HepG2 (cell line): ENCODE results near the gene ENTPD6. TPM values are rescaled to one million over a fixed set of nuclear protein-coding genes. Genes with fewer than 3 reads are reported as not detected.

ENCODE experiments used
- FOXA3 ChIP-seq: IDR thresholded peaks from 2 replicates; pipeline ENCODE4 v1.6.1; 2016; ENCODE audit warnings: missing genetic modification reagents, missing compliant biosample characterization
- FOXJ3 ChIP-seq: sonication (generic); formaldehyde crosslinking; IDR thresholded peaks from 2 replicates; pipeline ENCODE4 v1.4.0; 2020; ENCODE audit warnings: missing genetic modification reagents, mild to moderate bottlenecking, borderline replicate concordance
- HDAC1 ChIP-seq: sonication (generic); formaldehyde crosslinking; IDR thresholded peaks from 2 replicates; pipeline ENCODE4 v1.5.1; 2020; ENCODE audit warnings: mild to moderate bottlenecking, missing genetic modification reagents
- HMG20B ChIP-seq: conservative IDR thresholded peaks from 2 replicates; pipeline ENCODE4 v1.6.1; 2016; ENCODE audit warnings: missing genetic modification reagents, missing compliant biosample characterization
- HOXA3 ChIP-seq: sonication (generic); formaldehyde crosslinking; IDR thresholded peaks from 2 replicates; pipeline ENCODE4 v1.5.0; 2020; ENCODE audit warnings: missing genetic modification reagents
- JUNB ChIP-seq: sonication (generic); formaldehyde crosslinking; IDR thresholded peaks from 2 replicates; pipeline ENCODE4 v1.8.0; 2022; ENCODE audit warnings: missing genetic modification reagents, mild to moderate bottlenecking, borderline replicate concordance
- KAT8 ChIP-seq: IDR thresholded peaks from 2 replicates; pipeline ENCODE4 v1.6.1; 2016; ENCODE audit warnings: missing genetic modification reagents, missing compliant biosample characterization
- MAZ ChIP-seq, 2 experiments: sonication (generic) in 1 of 2; formaldehyde crosslinking in 1 of 2; IDR thresholded peaks; 2 replicates each; pipeline versions ENCODE4 v1.5.0 to v1.6.1; 2012 to 2020; ENCODE audit warnings: low read depth in 2 of 2, mild to moderate bottlenecking in 2 of 2, borderline replicate concordance in 1 of 2, improper control_type of control experiment in 1 of 2, low read length in 1 of 2, missing genetic modification reagents in 1 of 2, moderate library complexity in 1 of 2
- MBD4 ChIP-seq: IDR thresholded peaks from 2 replicates; pipeline ENCODE4 v1.6.1; 2012; ENCODE audit warnings: low read length, inconsistent platforms, borderline replicate concordance
- MEIS2 ChIP-seq: sonication (generic); formaldehyde crosslinking; IDR thresholded peaks from 2 replicates; pipeline ENCODE4 v1.9.0; 2021; ENCODE audit warnings: mild to moderate bottlenecking, missing genetic modification reagents
- MYC ChIP-seq: sonication (generic); formaldehyde crosslinking; IDR thresholded peaks from 2 replicates; pipeline ENCODE4 v1.9.0; 2021; ENCODE audit warnings: missing genetic modification reagents, borderline replicate concordance
- NFKB2 ChIP-seq: sonication (generic); formaldehyde crosslinking; IDR thresholded peaks from 2 replicates; pipeline ENCODE4 v1.4.0; 2020; ENCODE audit warnings: missing genetic modification reagents, borderline replicate concordance
- POLR2G ChIP-seq: fragments of 200-400 bp; formaldehyde crosslinking; IDR thresholded peaks from 2 replicates; pipeline ENCODE4 v1.6.1; 2018; ENCODE audit warnings: mild to moderate bottlenecking, low read depth, low read length, moderate library complexity
- SAP130 ChIP-seq: IDR thresholded peaks from 2 replicates; pipeline ENCODE4 v1.6.1; 2016; ENCODE audit warnings: low read depth
- SRSF9 ChIP-seq: fragments of 200-400 bp; formaldehyde crosslinking; IDR thresholded peaks from 2 replicates; pipeline ENCODE4 v1.6.1; 2018; ENCODE audit warnings: borderline replicate concordance, mild to moderate bottlenecking, low read depth, low read length; ENCODE audit not compliant: insufficient read depth, poor library complexity, severe bottlenecking
- TGIF2 ChIP-seq: IDR thresholded peaks from 2 replicates; pipeline ENCODE4 v1.6.1; 2016; ENCODE audit warnings: control low read depth, missing compliant biosample characterization
- ZIK1 ChIP-seq: sonication (generic); formaldehyde crosslinking; IDR thresholded peaks from 2 replicates; pipeline ENCODE4 v1.5.0; 2020; ENCODE audit warnings: mild to moderate bottlenecking, low read depth, missing genetic modification reagents, borderline replicate concordance
- ZNF292 ChIP-seq: sonication (generic); formaldehyde crosslinking; IDR thresholded peaks from 2 replicates; pipeline ENCODE4 v1.8.1; 2022; ENCODE audit warnings: mild to moderate bottlenecking, low read depth, missing genetic modification reagents, borderline replicate concordance
- ZNF3 ChIP-seq: IDR thresholded peaks from 2 replicates; pipeline ENCODE4 v1.7.0; 2017; ENCODE audit warnings: inconsistent platforms
- ZNF574 ChIP-seq: sonication (generic); formaldehyde crosslinking; IDR thresholded peaks from 2 replicates; pipeline ENCODE4 v1.4.0; 2020; ENCODE audit warnings: missing genetic modification reagents
- ZNF619 ChIP-seq: sonication (generic); formaldehyde crosslinking; IDR thresholded peaks from 2 replicates; pipeline ENCODE4 v1.4.0; 2020; ENCODE audit warnings: mild to moderate bottlenecking, missing genetic modification reagents
- ZNF773 ChIP-seq: sonication (generic); formaldehyde crosslinking; IDR thresholded peaks from 2 replicates; pipeline ENCODE4 v1.4.0; 2020; ENCODE audit warnings: missing genetic modification reagents, borderline replicate concordance
- ZNF780A ChIP-seq: sonication (generic); formaldehyde crosslinking; IDR thresholded peaks from 2 replicates; pipeline ENCODE4 v1.8.0; 2022; ENCODE audit warnings: mild to moderate bottlenecking, missing genetic modification reagents, moderate library complexity
- ZNF792 ChIP-seq: IDR thresholded peaks from 2 replicates; pipeline ENCODE4 v1.6.1; 2016
- ZNF850 ChIP-seq: sonication (generic); formaldehyde crosslinking; conservative IDR thresholded peaks from 2 replicates; pipeline ENCODE4 v1.9.0; 2021; ENCODE audit warnings: mild to moderate bottlenecking, missing genetic modification reagents
- ZSCAN12 ChIP-seq: sonication (generic); formaldehyde crosslinking; IDR thresholded peaks from 2 replicates; pipeline ENCODE4 v1.9.0; 2021; ENCODE audit warnings: mild to moderate bottlenecking, missing genetic modification reagents
- polyA plus RNA-seq, 8 experiments: library from polyadenylated mRNA; depleted of rRNA in 3 of 8; stranded (reverse) in 7 of 8; unstranded in 1 of 8; fragments of >200 nt; fragmentation: Illumina TruSeq in 4 of 8; extraction: Trizol in 4 of 8; gene quantifications; 2 replicates each; pipeline versions ENCODE4 v1.2.1 to v1.2.3, GENCODE V29; 2011 to 2016; ENCODE audit warnings: low read depth in 4 of 8, missing spikeins in 1 of 8, mixed read lengths in 1 of 8; ENCODE audit not compliant: insufficient read depth in 1 of 8
- total RNA-seq, 5 experiments: library from RNA; depleted of rRNA; stranded (reverse); fragments of >200 nt; fragmentation: Illumina TruSeq; extraction: Trizol; gene quantifications; 2 replicates each; pipeline ENCODE4 v1.2.3, GENCODE V29; 2016; ENCODE audit warnings: low read depth in 1 of 5
- TF ChIP-seq, protein P1 (sequence below): sonication (generic); formaldehyde crosslinking; IDR thresholded peaks from 2 replicates; pipeline ENCODE4 v1.4.0; 2020; ENCODE audit warnings: missing genetic modification reagents, mild to moderate bottlenecking, borderline replicate concordance

Gene ENTPD6
- total and polyA plus RNA-seq, 2 of the 13 experiments (the other 11 are each of a cell fraction or from before 2014, with no cell fraction given) = 164 to 172 TPM

DNA sequence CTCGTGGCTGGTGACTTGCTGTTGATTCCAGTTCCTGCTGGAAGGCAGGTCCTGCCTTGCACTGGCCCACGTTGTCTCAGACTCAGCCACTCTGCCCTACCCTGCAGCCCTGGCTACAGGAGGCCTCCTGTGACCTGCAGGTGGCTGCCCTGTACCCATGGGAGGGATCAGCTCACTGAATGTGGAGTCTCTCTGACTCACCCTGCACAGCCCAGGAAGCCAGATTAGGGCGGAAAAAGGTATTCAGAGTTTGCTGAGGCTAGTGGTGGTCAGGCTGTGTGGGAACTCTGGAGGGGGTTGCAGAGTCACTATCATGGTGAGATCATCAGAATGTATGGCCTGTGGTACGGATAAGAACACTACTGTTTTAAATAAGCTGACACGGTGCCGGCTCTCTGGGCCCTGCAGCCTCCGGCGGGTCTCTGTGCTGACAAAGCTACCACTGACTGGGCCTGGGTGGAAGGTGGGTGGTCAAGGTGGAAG is 27.7 kb downstream of the ENTPD6 start (continued):
- TF ChIP-seq ZNF619 (CRISPR knock-in tag) (no peak), MYC (CRISPR knock-in tag) (peak; percentile 66; the same call in 1 of the 2 replicates), TGIF2 (CRISPR knock-in tag) (no peak), ZNF780A (no peak), POLR2G (no peak), HDAC1 (peak; percentile 50), MEIS2 (CRISPR knock-in tag) (0 out of 2 replicates have a peak, but pooled peaks have one; percentile 38), SAP130 (CRISPR knock-in tag) (peak; percentile 72), HMG20B (CRISPR knock-in tag) (no peak), ZNF574 (CRISPR knock-in tag) (peak; percentile 51; the same call in 1 of the 2 replicates), ZNF292 (CRISPR knock-in tag) (peak; percentile 9; the same call in 1 of the 2 replicates), NFKB2 (CRISPR knock-in tag) (peak; percentile 61; the same call in 1 of the 2 replicates), JUNB (peak; percentile 45; the same call in 1 of the 2 replicates), ZNF773 (CRISPR knock-in tag) (no peak), KAT8 (CRISPR knock-in tag) (0 out of 2 replicates have a peak, but pooled peaks have one; percentile 35), SRSF9 (no peak), FOXA3 (CRISPR knock-in tag) (peak; percentile 41; the same call in 1 of the 2 replicates), FOXJ3 (CRISPR knock-in tag) (no peak), MAZ (IDR thresholded peaks at IDR 0.05; ENCODE audit: borderline replicate concordance, low read depth, low read length) (no peak), MAZ (CRISPR knock-in tag; IDR thresholded peaks at IDR 0.05; ENCODE audit: low read depth) (no peak), HOXA3 (CRISPR knock-in tag) (peak; percentile 48), MBD4 (no peak), ZNF850 (CRISPR knock-in tag) (no peak), ZSCAN12 (CRISPR knock-in tag) (no peak), ZNF3 (CRISPR knock-in tag) (no peak), ZNF792 (CRISPR knock-in tag) (0 out of 2 replicates have a peak, but pooled peaks have one; percentile 32), ZIK1 (CRISPR knock-in tag) (no peak)
- TF ChIP-seq, protein P1, sequence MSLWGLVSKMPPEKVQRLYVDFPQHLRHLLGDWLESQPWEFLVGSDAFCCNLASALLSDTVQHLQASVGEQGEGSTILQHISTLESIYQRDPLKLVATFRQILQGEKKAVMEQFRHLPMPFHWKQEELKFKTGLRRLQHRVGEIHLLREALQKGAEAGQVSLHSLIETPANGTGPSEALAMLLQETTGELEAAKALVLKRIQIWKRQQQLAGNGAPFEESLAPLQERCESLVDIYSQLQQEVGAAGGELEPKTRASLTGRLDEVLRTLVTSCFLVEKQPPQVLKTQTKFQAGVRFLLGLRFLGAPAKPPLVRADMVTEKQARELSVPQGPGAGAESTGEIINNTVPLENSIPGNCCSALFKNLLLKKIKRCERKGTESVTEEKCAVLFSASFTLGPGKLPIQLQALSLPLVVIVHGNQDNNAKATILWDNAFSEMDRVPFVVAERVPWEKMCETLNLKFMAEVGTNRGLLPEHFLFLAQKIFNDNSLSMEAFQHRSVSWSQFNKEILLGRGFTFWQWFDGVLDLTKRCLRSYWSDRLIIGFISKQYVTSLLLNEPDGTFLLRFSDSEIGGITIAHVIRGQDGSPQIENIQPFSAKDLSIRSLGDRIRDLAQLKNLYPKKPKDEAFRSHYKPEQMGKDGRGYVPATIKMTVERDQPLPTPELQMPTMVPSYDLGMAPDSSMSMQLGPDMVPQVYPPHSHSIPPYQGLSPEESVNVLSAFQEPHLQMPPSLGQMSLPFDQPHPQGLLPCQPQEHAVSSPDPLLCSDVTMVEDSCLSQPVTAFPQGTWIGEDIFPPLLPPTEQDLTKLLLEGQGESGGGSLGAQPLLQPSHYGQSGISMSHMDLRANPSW (CRISPR knock-in tag) = no peak
